DOHH2 (cell line): ENCODE data around the gene FASTK.

Experiments
- H3F3A ChIP-seq: fragments of 200-600 bp; sonication (generic), shearing (Covaris generic); 2 replicates; pipeline ENCODE4 v1.6.0; 2016; ENCODE audit warnings: antibody characterized with exemption, mild to moderate bottlenecking; ENCODE audit not compliant: control insufficient read depth, insufficient read depth
- H3K27ac ChIP-seq: fragments of 200-600 bp; sonication (generic); 2 replicates; pipeline ENCODE4 v1.5.1; 2014; ENCODE audit warnings: low read depth, mild to moderate bottlenecking, low read length, moderate library complexity
- H3K27me3 ChIP-seq: fragments of 200-600 bp; sonication (generic); 2 replicates; pipeline ENCODE4 v1.6.1; 2014; ENCODE audit warnings: mild to moderate bottlenecking, low read length, mixed read lengths; ENCODE audit not compliant: control insufficient read depth
- H3K36me3 ChIP-seq: fragments of 200-600 bp; sonication (generic); 2 replicates; pipeline ENCODE4 v1.6.1; 2014; ENCODE audit warnings: mild to moderate bottlenecking, low read length, moderate library complexity, mixed read lengths; ENCODE audit not compliant: control insufficient read depth
- H3K4me1 ChIP-seq: fragments of 200-600 bp; sonication (generic); 2 replicates; pipeline ENCODE4 v1.6.1; 2014; ENCODE audit warnings: mild to moderate bottlenecking, low read length, mixed read lengths; ENCODE audit not compliant: control insufficient read depth
- H3K4me2 ChIP-seq: fragments of 200-600 bp; sonication (generic); 2 replicates; pipeline ENCODE4 v1.6.0; 2014; ENCODE audit warnings: mild to moderate bottlenecking, low read length, moderate library complexity
- H3K4me3 ChIP-seq: fragments of 200-600 bp; sonication (generic); 2 replicates; pipeline ENCODE4 v1.5.1; 2014; ENCODE audit warnings: mild to moderate bottlenecking, low read length, mixed read lengths
- H3K79me2 ChIP-seq: fragments of 200-600 bp; sonication (generic); 2 replicates; pipeline ENCODE4 v1.6.1; 2014; ENCODE audit warnings: mild to moderate bottlenecking, low read length, mixed read lengths; ENCODE audit not compliant: control insufficient read depth
- H3K9me2 ChIP-seq: fragments of 200-600 bp; sonication (generic); replicated peaks from 2 replicates; pipeline ENCODE4 v1.6.1; 2014; ENCODE audit warnings: mild to moderate bottlenecking, low read length, mixed read lengths; ENCODE audit not compliant: control insufficient read depth
- H3K9me3 ChIP-seq: fragments of 200-600 bp; sonication (generic); 2 replicates; pipeline ENCODE4 v1.6.1; 2014; ENCODE audit warnings: antibody characterized with exemption, low read length, mixed read lengths; ENCODE audit not compliant: control insufficient read depth, insufficient read depth
- H4K20me1 ChIP-seq: fragments of 200-600 bp; sonication (generic); 2 replicates; pipeline ENCODE4 v1.6.0; 2014; ENCODE audit warnings: low read depth, mild to moderate bottlenecking, antibody characterized with exemption, low read length, moderate library complexity; ENCODE audit not compliant: control insufficient read depth, insufficient read depth
- EZH2phosphoT487 ChIP-seq: fragments of 200-600 bp; sonication (generic); IDR thresholded peaks from 2 replicates; pipeline ENCODE4 v1.6.1; 2017; ENCODE audit warnings: borderline replicate concordance, mild to moderate bottlenecking, antibody characterized with exemption, low read length, moderate library complexity, mixed read lengths
- TF ChIP-seq, protein P1 (sequence below): fragments of 200-600 bp; sonication (generic); IDR thresholded peaks from one replicate; pipeline ENCODE4 v1.5.1; 2014; ENCODE audit warnings: antibody characterized with exemption, mild to moderate bottlenecking, low read depth, low read length; ENCODE audit not compliant: poor library complexity, severe bottlenecking

The FASTK gene

DNA sequence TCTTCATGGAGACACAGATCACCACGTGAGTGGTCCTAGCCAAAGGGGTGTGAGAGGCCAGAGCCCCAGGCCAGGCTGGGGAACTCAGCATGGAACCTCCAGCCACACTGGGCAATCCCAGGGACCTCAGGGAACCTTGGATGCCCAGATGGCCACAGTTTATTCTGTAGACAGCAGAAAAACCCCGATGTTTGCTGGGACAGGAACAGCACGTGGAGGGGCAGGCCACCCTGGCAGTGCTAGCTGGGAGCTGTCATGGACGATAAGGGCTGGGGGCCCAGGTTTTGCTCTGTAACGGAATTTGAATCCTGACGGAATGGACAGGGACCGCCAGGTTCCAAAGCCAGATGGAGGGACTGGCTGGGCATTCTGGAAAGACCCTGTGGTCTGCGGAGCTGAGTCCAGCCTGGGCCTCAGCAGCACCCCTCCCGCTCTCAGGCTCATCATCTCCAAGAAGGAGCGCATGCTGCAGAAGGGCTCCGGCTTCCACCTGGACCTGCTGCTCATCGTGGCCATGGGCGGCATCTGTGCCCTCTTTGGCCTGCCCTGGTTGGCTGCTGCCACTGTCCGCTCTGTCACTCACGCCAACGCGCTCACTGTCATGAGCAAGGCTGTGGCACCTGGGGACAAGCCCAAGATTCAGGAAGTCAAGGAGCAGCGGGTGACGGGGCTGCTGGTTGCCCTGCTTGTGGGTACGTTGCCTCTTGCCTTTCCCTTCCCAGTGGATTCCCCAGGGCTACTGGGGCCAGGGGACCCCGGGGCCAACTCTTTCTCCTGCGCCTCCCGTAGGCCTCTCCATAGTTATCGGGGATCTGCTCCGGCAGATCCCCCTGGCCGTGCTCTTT, 5.6 kb downstream of the FASTK start:
- Histone ChIP-seq H3K27ac (no peak overlapping the region), H3K79me2 (peaks cover 21% of the 10 kb centered on the region), H3K9me2 (no peaks in the 10 kb centered on the region), H3K27me3 (no peaks in the 10 kb centered on the region), H3K4me2 (no peak overlapping the region), H3F3A (peaks cover 6% of the 10 kb centered on the region), H3K4me3 (no peak overlapping the region), H3K36me3 (peaks cover 85% of the 10 kb centered on the region), H3K9me3 (no peaks in the 10 kb centered on the region), H4K20me1 (0 out of 2 replicates have a peak, but pooled peaks cover 4% of the 10 kb centered on the region), H3K4me1 (peaks cover 16% of the 10 kb centered on the region)
- TF ChIP-seq, protein P1, sequence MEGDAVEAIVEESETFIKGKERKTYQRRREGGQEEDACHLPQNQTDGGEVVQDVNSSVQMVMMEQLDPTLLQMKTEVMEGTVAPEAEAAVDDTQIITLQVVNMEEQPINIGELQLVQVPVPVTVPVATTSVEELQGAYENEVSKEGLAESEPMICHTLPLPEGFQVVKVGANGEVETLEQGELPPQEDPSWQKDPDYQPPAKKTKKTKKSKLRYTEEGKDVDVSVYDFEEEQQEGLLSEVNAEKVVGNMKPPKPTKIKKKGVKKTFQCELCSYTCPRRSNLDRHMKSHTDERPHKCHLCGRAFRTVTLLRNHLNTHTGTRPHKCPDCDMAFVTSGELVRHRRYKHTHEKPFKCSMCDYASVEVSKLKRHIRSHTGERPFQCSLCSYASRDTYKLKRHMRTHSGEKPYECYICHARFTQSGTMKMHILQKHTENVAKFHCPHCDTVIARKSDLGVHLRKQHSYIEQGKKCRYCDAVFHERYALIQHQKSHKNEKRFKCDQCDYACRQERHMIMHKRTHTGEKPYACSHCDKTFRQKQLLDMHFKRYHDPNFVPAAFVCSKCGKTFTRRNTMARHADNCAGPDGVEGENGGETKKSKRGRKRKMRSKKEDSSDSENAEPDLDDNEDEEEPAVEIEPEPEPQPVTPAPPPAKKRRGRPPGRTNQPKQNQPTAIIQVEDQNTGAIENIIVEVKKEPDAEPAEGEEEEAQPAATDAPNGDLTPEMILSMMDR, result no peak
- TF ChIP-seq EZH2phosphoT487, result no peak

- TF ChIP-seq EZH2phosphoT487, result no peak
- TF ChIP-seq, protein P1, result no peak
- no peaks in the 10 kb centered on the region for H4K20me1 ChIP-seq
- peaks cover 7% of the 10 kb centered on the region; the same call in 1 of the 2 replicates for H3K4me1 ChIP-seq
- no peak overlapping the region for H3K4me3 ChIP-seq
- H3K9me3 ChIP-seq, result no peaks in the 10 kb centered on the region
- H3K4me2 ChIP-seq, result no peak overlapping the region
- no peaks in the 10 kb centered on the region for H3K9me2 ChIP-seq
- H3F3A ChIP-seq, result peaks cover 6% of the 10 kb centered on the region
- no peaks in the 10 kb centered on the region for H3K27me3 ChIP-seq
- peaks cover 11% of the 10 kb centered on the region for H3K79me2 ChIP-seq
- H3K27ac ChIP-seq, result no peak overlapping the region
- peaks cover 85% of the 10 kb centered on the region for H3K36me3 ChIP-seq
Observed at GRCh38 chr7:151073990-151074389, 6.6 kb downstream of the FASTK start.

GRCh38 chr7:151071032-151071866, 9.4 kb downstream of the FASTK start:
- no peak for TF ChIP-seq EZH2phosphoT487
- TF ChIP-seq, protein P1, result no peak
- Histone ChIP-seq H3K4me1 (no peaks in the 10 kb centered on the region), H3K79me2 (no peaks in the 10 kb centered on the region), H3K27ac (no peak overlapping the region), H4K20me1 (no peaks in the 10 kb centered on the region), H3K4me3 (no peak overlapping the region), H3K27me3 (no peaks in the 10 kb centered on the region), H3K36me3 (peaks cover 80% of the 10 kb centered on the region), H3F3A (no peaks in the 10 kb centered on the region; the same call in 1 of the 2 replicates), H3K9me3 (no peaks in the 10 kb centered on the region), H3K9me2 (no peaks in the 10 kb centered on the region), H3K4me2 (no peak overlapping the region)
